Activated T-cell treated with anti-CD3 and anti-CD28 coated beads, Interleukin-2, amount 50 U/mL, for 24 hours (primary cell): ENCODE measurements around the gene FFAR2.

ENCODE experiments used
- DNase-seq: peaks from one replicate; pipeline ENCODE4 v3.0.0-alpha.2; 2020
- H3K27ac Mint-ChIP-seq: 2 replicates; pipeline ENCODE4 v1.8.0; 2020; ENCODE audit warnings: mild to moderate bottlenecking, mixed read lengths
- H3K27me3 Mint-ChIP-seq: 2 replicates; pipeline ENCODE4 v1.8.0; 2020; ENCODE audit warnings: mixed read lengths
- H3K36me3 Mint-ChIP-seq: 2 replicates; pipeline ENCODE4 v1.8.0; 2020; ENCODE audit warnings: low read depth, mixed read lengths
- H3K4me1 Mint-ChIP-seq: 2 replicates; pipeline ENCODE4 v1.8.0; 2020; ENCODE audit warnings: low read depth, mixed read lengths
- H3K4me3 Mint-ChIP-seq: 2 replicates; pipeline ENCODE4 v1.8.0; 2020; ENCODE audit warnings: mild to moderate bottlenecking, moderate library complexity, mixed read lengths
- H3K9me3 Mint-ChIP-seq: 2 replicates; pipeline ENCODE4 v1.8.0; 2020; ENCODE audit warnings: mixed read lengths

Gene FFAR2

DNA sequence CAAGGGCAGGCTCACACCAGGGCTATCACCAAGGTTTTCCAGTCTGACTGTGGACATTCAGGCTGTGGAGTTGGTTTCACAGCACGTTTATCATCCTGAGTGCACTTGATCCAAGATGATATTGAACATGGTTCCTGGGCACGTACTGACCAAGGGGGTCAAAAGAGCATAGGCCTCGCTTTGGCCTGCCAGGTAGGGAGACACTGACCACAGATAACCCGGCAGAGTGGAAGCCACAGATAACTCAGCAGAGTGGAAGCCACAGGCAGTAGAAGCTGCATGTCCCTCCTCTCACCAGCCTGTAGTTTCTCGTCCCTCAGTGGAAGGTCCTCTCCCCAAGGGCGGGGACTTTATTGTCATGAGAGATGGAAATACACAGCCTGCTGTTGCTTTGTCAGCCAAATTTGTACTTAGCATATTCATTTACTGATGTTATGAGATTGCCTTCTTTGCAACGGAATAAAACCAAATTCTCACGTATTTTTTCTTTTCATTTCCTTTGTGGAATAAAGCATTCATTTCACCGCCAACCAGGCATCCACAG lies 51.0 kb downstream of the FFAR2 start:
- Mint-ChIP-seq H3K27ac (no peak overlapping the region), H3K9me3 (no peaks in the 10 kb centered on the region), H3K36me3 (no peaks in the 10 kb centered on the region), H3K4me3 (no peak overlapping the region), H3K27me3 (peaks cover 9% of the 10 kb centered on the region), H3K4me1 (peaks cover 8% of the 10 kb centered on the region)
- DNase-seq = no peak

DNA sequence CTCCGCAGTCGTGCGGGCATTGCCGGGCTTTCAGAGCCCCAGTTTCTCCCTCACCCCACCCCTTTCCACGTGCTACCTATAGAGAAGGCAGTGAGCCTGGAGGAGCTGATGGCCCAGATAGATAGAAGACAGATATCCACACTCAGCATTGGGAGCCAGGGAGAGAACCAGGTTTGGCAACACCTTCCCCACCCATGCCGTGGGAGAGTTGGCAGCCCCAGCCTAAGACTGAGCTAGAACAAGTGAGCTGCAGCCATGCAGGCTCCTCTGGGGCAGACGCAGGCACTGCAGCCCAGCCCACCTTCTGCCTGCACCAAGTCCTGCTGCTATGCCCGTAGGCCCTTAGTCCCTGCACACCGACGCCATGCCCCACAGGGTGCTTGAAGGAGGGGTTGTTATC lies 52.6 kb downstream of the FFAR2 start:
- peaks cover 13% of the 10 kb centered on the region for H3K27me3 Mint-ChIP-seq
- no peak overlapping the region for H3K27ac Mint-ChIP-seq
- no peaks in the 10 kb centered on the region for H3K36me3 Mint-ChIP-seq
- H3K4me1 Mint-ChIP-seq = peaks cover under 1% of the 10 kb centered on the region
- H3K9me3 Mint-ChIP-seq = no peaks in the 10 kb centered on the region
- DNase-seq = no peak
- H3K4me3 Mint-ChIP-seq = no peak overlapping the region
